ENCODE results near the gene PXYLP1.

Gene PXYLP1

GRCh38 chr3:141227216-141227615 is 4.4 kb upstream of the PXYLP1 start:
- no peak overlapping the region for H3K27ac ChIP-seq
- no peak overlapping the region for H3K4me3 ChIP-seq

- no peak overlapping the region for H3K4me3 ChIP-seq
- no peak overlapping the region for H3K27ac ChIP-seq
These were observed 3.9 kb upstream of the PXYLP1 start for GRCh38 chr3:141227752-141228151.

- Histone ChIP-seq H3K27ac (peak overlapping the region in 1 of 21 experiments; percentile 14), H3K4me3 (no peak overlapping the region)
These were observed 3.2 kb upstream of the PXYLP1 start for GRCh38 chr3:141228395-141228794.

GRCh38 chr3:141229132-141229531 is 2.5 kb upstream of the PXYLP1 start:
- Histone ChIP-seq H3K4me3 (no peak overlapping the region), H3K27ac (no peak overlapping the region)

- Histone ChIP-seq H3K4me3 (no peak overlapping the region), H3K27ac (peak overlapping the region in 1 of 21 experiments; percentile 90)
These were observed 1.3 kb upstream of the PXYLP1 start for GRCh38 chr3:141230293-141230692.

- Histone ChIP-seq H3K27ac (peak overlapping the region in 19 of 21 experiments; percentile 20 to 94 (median 72)), H3K4me3 (peak overlapping the region; percentile 57 to 84 (median 72))
These were observed 563 bp downstream of the PXYLP1 start for GRCh38 chr3:141231952-141232823.

- no peak overlapping the region for H3K4me3 ChIP-seq
- no peak overlapping the region for H3K27ac ChIP-seq
These were observed 2.0 kb downstream of the PXYLP1 start for GRCh38 chr3:141233457-141234161.

- H3K27ac ChIP-seq, result no peak overlapping the region
These were observed 2.7 kb downstream of the PXYLP1 start for GRCh38 chr3:141234283-141234682.

GRCh38 chr3:141235661-141236171 is 4.1 kb downstream of the PXYLP1 start:
- H3K27ac ChIP-seq, result no peak overlapping the region
- H3K4me3 ChIP-seq, result no peak overlapping the region

More at GRCh38 chr3:141234283-141234682, 2.7 kb downstream of the PXYLP1 start:
- H3K4me3 ChIP-seq, result no peak overlapping the region

GRCh38 chr3:141236361-141236760 is 4.7 kb downstream of the PXYLP1 start:
- no peak overlapping the region for H3K4me3 ChIP-seq
- no peak overlapping the region for H3K27ac ChIP-seq

- H3K27ac ChIP-seq, result no peak overlapping the region
- no peak overlapping the region for H3K4me3 ChIP-seq
These were observed 6.3 kb downstream of the PXYLP1 start for GRCh38 chr3:141237701-141238521.

- Histone ChIP-seq H3K4me3 (no peak overlapping the region), H3K27ac (no peak overlapping the region)
These were observed 8.1 kb downstream of the PXYLP1 start for GRCh38 chr3:141239511-141240281.

GRCh38 chr3:141240286-141240685 is 8.7 kb downstream of the PXYLP1 start:
- no peak overlapping the region for H3K27ac ChIP-seq
- H3K4me3 ChIP-seq, result no peak overlapping the region

- Histone ChIP-seq H3K4me3 (no peak overlapping the region), H3K27ac (peak overlapping the region in 1 of 21 experiments; percentile 22)
These were observed 9.3 kb downstream of the PXYLP1 start for GRCh38 chr3:141240687-141241615.

- Histone ChIP-seq H3K4me3 (no peak overlapping the region), H3K27ac (peak overlapping the region in 3 of 21 experiments; percentile 4 to 46 (median 22))
These were observed 10.2 kb downstream of the PXYLP1 start for GRCh38 chr3:141241616-141242376.

- Histone ChIP-seq H3K4me3 (no peak overlapping the region), H3K27ac (peak overlapping the region in 2 of 21 experiments; percentile 4 to 46)
These were observed 10.9 kb downstream of the PXYLP1 start for GRCh38 chr3:141242377-141243092.

GRCh38 chr3:141243271-141243707 is 11.7 kb downstream of the PXYLP1 start:
- no peak overlapping the region for H3K27ac ChIP-seq
- no peak overlapping the region for H3K4me3 ChIP-seq
